Uterus (tissue), 4 donors: Measurements from ENCODE around the gene ZNF880. TPM values are rescaled to one million over a fixed set of nuclear protein-coding genes. Genes with fewer than 3 reads are reported as not detected.

Experiments used
- DNase-seq, 2 donors: peaks; one replicate each; pipeline ENCODE4 v3.0.0-alpha.2; 2019 to 2020
- H3K27ac ChIP-seq, 2 donors: fragments of 200-600 bp; sonication (generic); 1 replicate in 1 of 2; 2 replicates in 1 of 2; pipeline ENCODE4 v1.5.1; 2016 to 2018
- H3K27me3 ChIP-seq, 2 donors: fragments of 200-600 bp; sonication (generic); one replicate each; pipeline ENCODE4 v1.5.1; 2018 to 2019; ENCODE audit warnings: control low read depth in 1 of 2
- H3K36me3 ChIP-seq, 2 donors: fragments of 200-600 bp; sonication (generic); one replicate each; pipeline ENCODE4 v1.5.1; 2019; ENCODE audit warnings: control low read depth in 1 of 2
- H3K4me1 ChIP-seq, 2 donors: fragments of 200-600 bp; sonication (generic); one replicate each; pipeline ENCODE4 v1.5.1; 2018 to 2019; ENCODE audit warnings: control low read depth in 1 of 2
- H3K4me3 ChIP-seq, 2 donors: fragments of 200-600 bp; sonication (generic); 1 replicate in 1 of 2; 2 replicates in 1 of 2; pipeline ENCODE4 v1.5.1; 2018 to 2019; ENCODE audit warnings: mild to moderate bottlenecking in 1 of 2
- H3K9me3 ChIP-seq, 2 donors: fragments of 200-600 bp; sonication (generic); one replicate each; pipeline ENCODE4 v1.5.1; 2019; ENCODE audit warnings: control low read depth in 1 of 2
- CTCF ChIP-seq, 4 experiments: fragments of 200-600 bp in 2 of 4; fragments of 450-650 bp in 2 of 4; sonication (generic) in 2 of 4; IDR thresholded peaks; one replicate each; pipeline ENCODE4 v1.5.1; 2016 to 2019; ENCODE audit warnings: antibody characterized with exemption in 4 of 4, mild to moderate bottlenecking in 2 of 4, moderate library complexity in 1 of 4
- POLR2A ChIP-seq, 2 donors: fragments of 450-650 bp; IDR thresholded peaks; one replicate each; pipeline ENCODE4 v1.6.1; 2016; ENCODE audit warnings: antibody characterized with exemption in 2 of 2, mild to moderate bottlenecking in 1 of 2, moderate library complexity in 1 of 2
- intact Hi-C: fragments of 100-400 bp; cut with DNase I; formaldehyde crosslinking; loops from one replicate; pipeline ENCODE4 v1.15.1; 2023; ENCODE audit warnings: low total_unique reads
- total RNA-seq, 4 donors: library from RNA; depleted of rRNA in 3 of 4; stranded (reverse); fragments of >200 nt in 3 of 4; gene quantifications; one replicate each; pipeline versions ENCODE4 v1.1.0 to v1.2.4, GENCODE V29; 2014 to 2023
- donor health status: DM: yes; HTN: yes; CAD: no.

Gene ZNF880
- total RNA-seq = 10 to 100 TPM; 19.2 to 87.3 (median 30.5) TPM

GRCh38 chr19:52369559-52370340, at the start of gene ZNF880:
ZNF880 (plus strand) TSS chr19:52369923; CDS start chr19:52369966, 43 bp downstream.
- H3K4me3 ChIP-seq = peak within 1 kb of the TSS; percentile 73 to 77
- H3K27ac ChIP-seq = peak within 1 kb of the TSS; percentile 87 to 93
- TF ChIP-seq CTCF (IDR thresholded peaks at IDR 0.05) (no peak), POLR2A (IDR thresholded peaks at IDR 0.05) (peak; percentile 25 to 53)
- DNase-seq = peak; percentile 93 to 94
- H3K27me3 ChIP-seq = no peaks in the 10 kb centered on the region
- intact Hi-C loops = no loop called here
- peaks cover 0 to 20% of the 10 kb centered on the region in 2 donors for H3K9me3 ChIP-seq
- H3K4me1 ChIP-seq = no peaks in the 10 kb centered on the region
- H3K36me3 ChIP-seq = no peaks in the 10 kb centered on the region

GRCh38 chr19:52322429-52322828, 47.3 kb upstream of the ZNF880 start:
- intact Hi-C loops = no loop called here
- Histone ChIP-seq H3K4me1 (no peaks in the 10 kb centered on the region), H3K9me3 (peaks cover 7 to 95% of the 10 kb centered on the region in 2 donors), H3K27ac (no peak overlapping the region), H3K27me3 (no peaks in the 10 kb centered on the region), H3K36me3 (no peaks in the 10 kb centered on the region), H3K4me3 (no peak overlapping the region)
- TF ChIP-seq POLR2A (IDR thresholded peaks at IDR 0.05) (no peak), CTCF (IDR thresholded peaks at IDR 0.05) (no peak)
- DNase-seq = no peak

- Histone ChIP-seq H3K27ac (no peak overlapping the region), H3K36me3 (no peaks in the 10 kb centered on the region), H3K27me3 (no peaks in the 10 kb centered on the region), H3K4me1 (no peaks in the 10 kb centered on the region), H3K4me3 (no peak overlapping the region), H3K9me3 (peaks cover 0 to 30% of the 10 kb centered on the region in 2 donors)
- intact Hi-C loops = no loop called here
- no peak for TF ChIP-seq CTCF (IDR thresholded peaks at IDR 0.05)
- no peak for TF ChIP-seq POLR2A (IDR thresholded peaks at IDR 0.05)
- DNase-seq = no peak
Measured at GRCh38 chr19:52331757-52332156, 38.0 kb upstream of the ZNF880 start.

GRCh38 chr19:52335768-52336116, 34.0 kb upstream of the ZNF880 start:
- Histone ChIP-seq H3K4me3 (peak overlapping the region; percentile 53 to 76), H3K9me3 (peaks cover 0 to 14% of the 10 kb centered on the region in 2 donors), H3K27me3 (no peaks in the 10 kb centered on the region), H3K27ac (peak overlapping the region in 1 of 2 donors; percentile 84), H3K36me3 (no peaks in the 10 kb centered on the region), H3K4me1 (no peaks in the 10 kb centered on the region)
- intact Hi-C loops = no loop called here
- DNase-seq = no peak
- TF ChIP-seq CTCF (IDR thresholded peaks at IDR 0.05) = no peak
- TF ChIP-seq POLR2A (IDR thresholded peaks at IDR 0.05) = no peak

- no peaks in the 10 kb centered on the region for H3K36me3 ChIP-seq
- intact Hi-C loops = no loop called here
Measured at GRCh38 chr19:52336117-52336790, 33.5 kb upstream of the ZNF880 start, which contains the start of gene ZNF610. ZNF610 (plus strand) TSS chr19:52336243; CDS start chr19:52349173, 12,930 bp downstream.

More at GRCh38 chr19:52336117-52336790, 33.5 kb upstream of the ZNF880 start, which contains the start of gene ZNF610:
- Histone ChIP-seq H3K4me1 (no peaks in the 10 kb centered on the region), H3K4me3 (peak within 1 kb of the TSS; percentile 53 to 76), H3K9me3 (peaks cover 0 to 10% of the 10 kb centered on the region in 2 donors), H3K27ac (peak within 1 kb of the TSS; percentile 63 to 84), H3K27me3 (no peaks in the 10 kb centered on the region)
- no peak for TF ChIP-seq CTCF (IDR thresholded peaks at IDR 0.05)
- peak; percentile 30 to 50 for TF ChIP-seq POLR2A (IDR thresholded peaks at IDR 0.05)
- peak; percentile 87 to 90 for DNase-seq
